Psoas muscle (tissue), 8 donors: ENCODE measurements around the gene KDM3A. TPM values are rescaled to one million over a fixed set of nuclear protein-coding genes. Genes with fewer than 3 reads are reported as not detected.

Experiments
- ATAC-seq, 4 donors: fragments of 200-7000 bp; cut with Tn5 transposase; one replicate each; pipeline ENCODE4 v1.9.1; 2020; ENCODE audit warnings: moderate library complexity in 3 of 4, mild to moderate bottlenecking in 2 of 4
- DNase-seq, 2 donors: peaks; one replicate each; pipeline ENCODE4 v3.0.0-alpha.2; 2020
- H3K27ac ChIP-seq: fragments of 200-600 bp; one replicate; pipeline ENCODE4 v1.8.0; 2022
- H3K27me3 ChIP-seq, 3 donors: fragments of 200-600 bp in 1 of 3; one replicate each; pipeline versions ENCODE4 v1.6.1 to v1.8.0; 2013 to 2022; ENCODE audit warnings: low read length in 2 of 3, mild to moderate bottlenecking in 2 of 3, moderate library complexity in 1 of 3; ENCODE audit not compliant: insufficient read depth in 3 of 3
- H3K36me3 ChIP-seq, 2 donors: fragments of 200-600 bp in 1 of 2; one replicate each; pipeline versions ENCODE4 v1.6.1 to v1.8.0; 2013 to 2022; ENCODE audit warnings: low read depth in 1 of 2, mild to moderate bottlenecking in 1 of 2, moderate library complexity in 1 of 2; ENCODE audit not compliant: insufficient read depth in 1 of 2
- H3K4me1 ChIP-seq: fragments of 200-600 bp; one replicate; pipeline ENCODE4 v1.8.0; 2022
- H3K4me3 ChIP-seq: fragments of 200-600 bp; one replicate; pipeline ENCODE4 v1.8.0; 2022; ENCODE audit warnings: mild to moderate bottlenecking
- H3K9me3 ChIP-seq: fragments of 200-600 bp; one replicate; pipeline ENCODE4 v1.8.0; 2022
- CTCF ChIP-seq: fragments of 200-600 bp; IDR thresholded peaks from one replicate; pipeline ENCODE4 v1.8.0; 2022; ENCODE audit warnings: antibody characterized with exemption
- WGBS, 3 donors: extraction: QIAGEN DNeasy Blood & Tissue Kit; methylation state at CpG; one replicate each; pipeline versions ENCODE4 v1.1.6 to v1.1.7; 2013; 5-methylcytosine and 5-hydroxymethylcytosine counted together
- intact Hi-C, 2 donors: fragments of 100-400 bp; cut with DNase I; formaldehyde crosslinking; loops; one replicate each; pipeline versions ENCODE4 v1.11.0 to v1.14.2; 2022
- polyA plus RNA-seq, 3 donors: library from polyadenylated mRNA; stranded (reverse); fragments of 200-250 nt; gene quantifications; one replicate each; pipeline ENCODE4 v1.2.3, GENCODE V29; 2013
- total RNA-seq, 4 donors: library from RNA; stranded (reverse); fragmentation: NEBNext Ultra II Directional in 2 of 4; extraction: Animal tissue kit (Norgen Biotek cat#: 25700) in 2 of 4; gene quantifications; one replicate each; pipeline versions ENCODE4 v1.2.1 to v1.2.4, GENCODE V29; 2021 to 2023
- donor health status: healthy with polysubstance abuse.
- donor health status: DM: no; HTN: no; CAD: no; lungs with moderate emphysema.
- donor health status: Bipolar disorder and iron deficiency.
- donor health status: healthy.
- donor health status: DM: yes; HTN: yes; CAD: no.
- donor health status: DM: no; HTN: no; CAD: no.
- donor health status: DM: no; HTN: no; CAD: no.
- donor health status: DM: yes; HTN: yes; CAD: no.

KDM3A gene
- total and polyA plus RNA-seq, 7 donors = 12.2 to 34.7 (median 23.5) TPM

GRCh38 chr2:86507600-86507999, 66.4 kb downstream of the KDM3A start:
- H3K27ac ChIP-seq = no peak overlapping the region
- H3K9me3 ChIP-seq = no peaks in the 10 kb centered on the region
- no peak overlapping the region for H3K4me3 ChIP-seq
- 35 to 40% (median 38%) methylated on average over 7 of the region's 7 CpGs for WGBS, 3 donors
- peaks cover 7 to 73% of the 10 kb centered on the region in 2 donors for H3K36me3 ChIP-seq
- no peak for TF ChIP-seq CTCF
- ATAC-seq (peak; percentile 19 to 83 (median 48)), DNase-seq (no peak)
- peaks cover 24% of the 10 kb centered on the region for H3K4me1 ChIP-seq
- intact Hi-C loops = no loop called here
- H3K27me3 ChIP-seq = no peaks in the 10 kb centered on the region

GRCh38 chr2:86510436-86510933, 69.3 kb downstream of the KDM3A start:
- no peaks in the 10 kb centered on the region for H3K9me3 ChIP-seq

GRCh38 chr2:86512034-86512433, 70.9 kb downstream of the KDM3A start:
- Histone ChIP-seq H3K9me3 (no peaks in the 10 kb centered on the region), H3K36me3 (peaks cover 2 to 33% of the 10 kb centered on the region in 2 donors), H3K27me3 (no peaks in the 10 kb centered on the region), H3K27ac (peak overlapping the region; percentile 73), H3K4me1 (peaks cover 49% of the 10 kb centered on the region), H3K4me3 (no peak overlapping the region)
- intact Hi-C loops = no loop called here
- DNase-seq (no peak), ATAC-seq (no peak)
- WGBS, 3 donors = 44 to 63% (median 55%) methylated on average over 4 of the region's 4 CpGs
- no peak for TF ChIP-seq CTCF

More at GRCh38 chr2:86510436-86510933, 69.3 kb downstream of the KDM3A start:
- ATAC-seq (no peak), DNase-seq (no peak)
- intact Hi-C loops = no loop called here
- no peak for TF ChIP-seq CTCF
- Histone ChIP-seq H3K27me3 (no peaks in the 10 kb centered on the region), H3K36me3 (peaks cover 7 to 47% of the 10 kb centered on the region in 2 donors), H3K4me1 (peaks cover 49% of the 10 kb centered on the region), H3K4me3 (no peak overlapping the region), H3K27ac (no peak overlapping the region)
- 70 to 92% (median 71%) methylated on average over 4 of the region's 4 CpGs for WGBS, 3 donors

DNA sequence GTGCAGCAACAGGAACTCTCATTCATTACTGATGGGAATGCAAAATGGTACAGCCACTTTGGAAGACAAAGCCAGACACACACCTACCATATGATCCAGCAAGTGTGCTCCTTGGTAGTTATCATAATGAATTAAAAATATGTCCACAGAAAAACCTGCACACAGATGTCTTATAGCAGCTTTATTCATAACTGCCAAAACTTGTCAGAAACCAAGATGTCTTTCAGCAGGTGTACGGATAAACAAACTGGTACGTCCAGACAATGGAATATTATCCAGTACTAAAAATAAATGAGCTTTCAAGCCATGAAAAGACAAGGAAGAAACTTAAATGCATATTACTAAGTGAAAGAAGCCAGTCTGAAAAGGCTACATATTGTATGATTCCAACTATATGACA, 71.7 kb downstream of the KDM3A start:
- ATAC-seq (peak in 3 of 4 donors; percentile 66 to 82 (median 69)), DNase-seq (no peak)
- TF ChIP-seq CTCF = no peak
- intact Hi-C loops = no loop called here
- no peaks in the 10 kb centered on the region for H3K9me3 ChIP-seq
- peaks cover 2 to 24% of the 10 kb centered on the region in 2 donors for H3K36me3 ChIP-seq
- H3K27ac ChIP-seq = peak overlapping the region; percentile 73
- WGBS, 3 donors = 16 to 44% (median 26%) methylated on average over 2 of the region's 2 CpGs
- peaks cover 48% of the 10 kb centered on the region for H3K4me1 ChIP-seq
- H3K4me3 ChIP-seq = no peak overlapping the region
- H3K27me3 ChIP-seq = no peaks in the 10 kb centered on the region
